NCI-H526 treated with DMSO at 0.1 percent for 48 hours (cell line): ENCODE data around the gene MAST4.

Experiments
- DNase-seq: peaks from one replicate; lab custom pipeline; 2025; lab: John Stamatoyannopoulos, UW

MAST4 gene

GRCh38 chr5:66960369-66961137 is 364.4 kb downstream of the MAST4 start:
- no peak for DNase-seq

- DNase-seq = no peak
Observed at GRCh38 chr5:66963559-66963971, 367.4 kb downstream of the MAST4 start.

GRCh38 chr5:66966439-66966838 is 370.2 kb downstream of the MAST4 start:
- DNase-seq = no peak

GRCh38 chr5:66967102-66967501 is 370.9 kb downstream of the MAST4 start:
- DNase-seq = no peak

- DNase-seq = no peak
Observed at GRCh38 chr5:66967826-66968262, 371.7 kb downstream of the MAST4 start.

GRCh38 chr5:66969484-66969883 is 373.3 kb downstream of the MAST4 start:
- no peak for DNase-seq

GRCh38 chr5:66969963-66970362 is 373.8 kb downstream of the MAST4 start:
- DNase-seq = no peak

GRCh38 chr5:66972004-66972403 is 375.8 kb downstream of the MAST4 start:
- no peak for DNase-seq

GRCh38 chr5:66974256-66974655 is 378.1 kb downstream of the MAST4 start:
- DNase-seq = no peak

GRCh38 chr5:66976108-66976507 is 379.9 kb downstream of the MAST4 start:
- no peak for DNase-seq

GRCh38 chr5:66979738-66980137 is 383.5 kb downstream of the MAST4 start:
- DNase-seq = no peak

- DNase-seq = no peak
Observed at GRCh38 chr5:66981266-66982055, 385.3 kb downstream of the MAST4 start.

GRCh38 chr5:66982056-66982387 is 385.8 kb downstream of the MAST4 start:
- DNase-seq = no peak

GRCh38 chr5:66982470-66982869 is 386.3 kb downstream of the MAST4 start:
- DNase-seq = peak; percentile 76

- no peak for DNase-seq
Observed at GRCh38 chr5:66985417-66985816, 389.2 kb downstream of the MAST4 start.

- DNase-seq = no peak
Observed at GRCh38 chr5:66986009-66986408, 389.8 kb downstream of the MAST4 start.

GRCh38 chr5:66986534-66986933 is 390.3 kb downstream of the MAST4 start:
- DNase-seq = no peak

GRCh38 chr5:66987126-66987525 is 390.9 kb downstream of the MAST4 start:
- DNase-seq = no peak

GRCh38 chr5:66987540-66987939 is 391.3 kb downstream of the MAST4 start:
- no peak for DNase-seq

GRCh38 chr5:66987949-66988838 is 392.0 kb downstream of the MAST4 start:
- DNase-seq = no peak

- DNase-seq = no peak
Observed at GRCh38 chr5:66989286-66989685, 393.1 kb downstream of the MAST4 start.

GRCh38 chr5:66989781-66990180 is 393.6 kb downstream of the MAST4 start:
- DNase-seq = no peak
